Smooth muscle cell (in vitro differentiated cells): ENCODE data around the gene PRTFDC1. TPM values are rescaled to one million over a fixed set of nuclear protein-coding genes. Genes with fewer than 3 reads are reported as not detected.

Source experiments
- DNase-seq: peaks from one replicate; lab custom pipeline; 2025; ENCODE audit not compliant: unreplicated experiment; lab: John Stamatoyannopoulos, UW
- H2AFZ ChIP-seq: fragments of 200-600 bp; sonication (generic); 2 replicates; pipeline ENCODE4 v1.6.0; 2016; ENCODE audit warnings: antibody characterized with exemption, low read depth, mild to moderate bottlenecking
- H3F3A ChIP-seq: fragments of 200-600 bp; sonication (generic); 2 replicates; pipeline ENCODE4 v1.6.0; 2017; ENCODE audit warnings: antibody characterized with exemption, low read depth
- H3K27ac ChIP-seq: fragments of 200-600 bp; sonication (generic); 2 replicates; pipeline ENCODE4 v1.5.1; 2016; ENCODE audit warnings: low read depth, mild to moderate bottlenecking
- H3K27me3 ChIP-seq: fragments of 200-600 bp; sonication (generic); 2 replicates; pipeline ENCODE4 v1.6.1; 2016; ENCODE audit warnings: low read depth, mild to moderate bottlenecking
- H3K36me3 ChIP-seq: fragments of 200-600 bp; sonication (generic); 2 replicates; pipeline ENCODE4 v1.5.1; 2016; ENCODE audit warnings: low read depth
- H3K4me1 ChIP-seq: fragments of 200-600 bp; sonication (generic); 2 replicates; pipeline ENCODE4 v1.5.1; 2016; ENCODE audit warnings: low read depth
- H3K4me2 ChIP-seq: fragments of 200-600 bp; sonication (generic); 2 replicates; pipeline ENCODE4 v1.6.0; 2016; ENCODE audit warnings: mild to moderate bottlenecking
- H3K4me3 ChIP-seq: fragments of 200-600 bp; sonication (generic); 2 replicates; pipeline ENCODE4 v1.5.1; 2016; ENCODE audit warnings: mild to moderate bottlenecking
- H3K79me2 ChIP-seq: fragments of 200-600 bp; sonication (generic); 2 replicates; pipeline ENCODE4 v1.6.0; 2016; ENCODE audit warnings: low read depth, mild to moderate bottlenecking
- H3K9ac ChIP-seq: fragments of 200-600 bp; sonication (generic); 2 replicates; pipeline ENCODE4 v1.6.0; 2016; ENCODE audit warnings: low read depth
- H3K9me3 ChIP-seq: fragments of 200-600 bp; sonication (generic); replicated peaks from 2 replicates; pipeline ENCODE4 v1.5.1; 2016; ENCODE audit warnings: low read depth
- H4K20me1 ChIP-seq: fragments of 200-600 bp; sonication (generic); 2 replicates; pipeline ENCODE4 v1.6.0; 2016; ENCODE audit warnings: low read depth
- whole genome bisulfite sequencing: methylation state at CpG from one replicate; pipeline ENCODE4 v1.1.7; 2016; ENCODE audit warnings: low lambda C conversion rate; 5-methylcytosine and 5-hydroxymethylcytosine counted together
- polyA plus RNA-seq: library from polyadenylated mRNA; unstranded; fragments of >200 nt; fragmentation: Nextera tagmentation; extraction: Ambion mirVana; gene quantifications from 2 replicates; pipeline ENCODE4 v1.2.1, GENCODE V29; 2016
- total RNA-seq: library from RNA; depleted of rRNA; stranded (reverse); fragments of >200 nt; gene quantifications from 2 replicates; pipeline ENCODE4 v1.2.3, GENCODE V29; 2014
- TF ChIP-seq, protein P1 (sequence below): fragments of 200-600 bp; sonication (generic); IDR thresholded peaks from 2 replicates; pipeline ENCODE4 v1.5.1; 2017; ENCODE audit warnings: borderline replicate concordance, mild to moderate bottlenecking, antibody characterized with exemption; ENCODE audit not compliant: insufficient read depth, poor library complexity, severe bottlenecking

Gene PRTFDC1
- total and polyA plus RNA-seq, 2 experiments from 2014 or later: 10.2 to 11.9 TPM

DNA sequence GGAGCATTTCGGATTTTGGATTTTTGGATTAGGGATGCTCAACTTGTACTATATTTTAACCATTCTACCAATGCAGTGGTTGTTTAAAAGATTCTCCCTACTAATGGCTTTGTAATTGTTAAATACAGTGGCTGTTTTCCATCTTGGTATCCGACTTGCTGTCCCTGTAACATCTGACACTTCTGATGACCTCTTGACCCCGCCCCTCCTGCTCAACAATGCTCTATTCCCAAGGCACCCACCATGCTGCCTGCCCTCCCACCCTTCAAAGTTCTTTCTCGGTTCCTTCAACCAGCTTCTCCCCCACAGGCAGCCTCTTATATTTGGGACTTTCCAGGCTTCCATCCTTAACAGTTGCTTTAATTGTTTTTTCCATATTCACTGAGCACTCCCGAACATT is 2.0 kb downstream of the PRTFDC1 start:
- Histone ChIP-seq H3K4me1 (peaks cover 14% of the 10 kb centered on the region), H3K36me3 (no peaks in the 10 kb centered on the region), H2AFZ (no peak overlapping the region), H3K9me3 (no peaks in the 10 kb centered on the region), H3K27me3 (no peaks in the 10 kb centered on the region), H3K4me2 (no peak overlapping the region), H3K4me3 (no peak overlapping the region), H3K27ac (no peak overlapping the region), H3K9ac (no peak overlapping the region), H3K79me2 (no peaks in the 10 kb centered on the region), H4K20me1 (no peaks in the 10 kb centered on the region), H3F3A (peaks cover 6% of the 10 kb centered on the region)
- 85% methylated on average over 5 of the region's 5 CpGs for WGBS
- TF ChIP-seq, protein P1, sequence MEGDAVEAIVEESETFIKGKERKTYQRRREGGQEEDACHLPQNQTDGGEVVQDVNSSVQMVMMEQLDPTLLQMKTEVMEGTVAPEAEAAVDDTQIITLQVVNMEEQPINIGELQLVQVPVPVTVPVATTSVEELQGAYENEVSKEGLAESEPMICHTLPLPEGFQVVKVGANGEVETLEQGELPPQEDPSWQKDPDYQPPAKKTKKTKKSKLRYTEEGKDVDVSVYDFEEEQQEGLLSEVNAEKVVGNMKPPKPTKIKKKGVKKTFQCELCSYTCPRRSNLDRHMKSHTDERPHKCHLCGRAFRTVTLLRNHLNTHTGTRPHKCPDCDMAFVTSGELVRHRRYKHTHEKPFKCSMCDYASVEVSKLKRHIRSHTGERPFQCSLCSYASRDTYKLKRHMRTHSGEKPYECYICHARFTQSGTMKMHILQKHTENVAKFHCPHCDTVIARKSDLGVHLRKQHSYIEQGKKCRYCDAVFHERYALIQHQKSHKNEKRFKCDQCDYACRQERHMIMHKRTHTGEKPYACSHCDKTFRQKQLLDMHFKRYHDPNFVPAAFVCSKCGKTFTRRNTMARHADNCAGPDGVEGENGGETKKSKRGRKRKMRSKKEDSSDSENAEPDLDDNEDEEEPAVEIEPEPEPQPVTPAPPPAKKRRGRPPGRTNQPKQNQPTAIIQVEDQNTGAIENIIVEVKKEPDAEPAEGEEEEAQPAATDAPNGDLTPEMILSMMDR: no peak
- no peak for DNase-seq

DNA sequence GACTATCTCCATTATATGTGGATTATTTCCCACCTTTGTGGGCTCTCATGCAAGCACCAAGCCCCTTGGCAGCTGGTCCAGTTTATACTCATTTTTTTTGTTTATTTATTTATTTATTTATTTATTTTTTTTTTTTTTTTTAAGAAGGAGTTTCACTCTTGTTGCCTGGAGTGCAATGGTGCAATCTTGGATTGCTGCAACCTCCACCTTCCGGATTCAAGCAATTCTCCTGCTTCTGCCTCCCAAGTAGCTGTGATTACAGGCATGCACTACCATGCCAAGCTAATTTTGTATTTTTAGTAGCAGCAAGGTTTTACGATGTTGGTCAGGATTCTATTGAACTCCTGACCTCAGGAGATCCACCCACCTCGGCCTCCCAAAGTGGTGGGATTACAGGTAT is 2.8 kb downstream of the PRTFDC1 start:
- no peak overlapping the region for H2AFZ ChIP-seq
- H3K27ac ChIP-seq: no peak overlapping the region
- TF ChIP-seq, protein P1: no peak
- no peak overlapping the region for H3K4me3 ChIP-seq
- no peak overlapping the region for H3K9ac ChIP-seq
- no peaks in the 10 kb centered on the region for H3K9me3 ChIP-seq
- peaks cover 11% of the 10 kb centered on the region for H3F3A ChIP-seq
- H3K27me3 ChIP-seq: no peaks in the 10 kb centered on the region
- no peaks in the 10 kb centered on the region for H3K79me2 ChIP-seq
- no peaks in the 10 kb centered on the region for H4K20me1 ChIP-seq
- 92% methylated on average over 3 of the region's 3 CpGs for WGBS
- DNase-seq: no peak
- H3K4me2 ChIP-seq: no peak overlapping the region
- peaks cover 14% of the 10 kb centered on the region for H3K4me1 ChIP-seq
- no peaks in the 10 kb centered on the region for H3K36me3 ChIP-seq

DNA sequence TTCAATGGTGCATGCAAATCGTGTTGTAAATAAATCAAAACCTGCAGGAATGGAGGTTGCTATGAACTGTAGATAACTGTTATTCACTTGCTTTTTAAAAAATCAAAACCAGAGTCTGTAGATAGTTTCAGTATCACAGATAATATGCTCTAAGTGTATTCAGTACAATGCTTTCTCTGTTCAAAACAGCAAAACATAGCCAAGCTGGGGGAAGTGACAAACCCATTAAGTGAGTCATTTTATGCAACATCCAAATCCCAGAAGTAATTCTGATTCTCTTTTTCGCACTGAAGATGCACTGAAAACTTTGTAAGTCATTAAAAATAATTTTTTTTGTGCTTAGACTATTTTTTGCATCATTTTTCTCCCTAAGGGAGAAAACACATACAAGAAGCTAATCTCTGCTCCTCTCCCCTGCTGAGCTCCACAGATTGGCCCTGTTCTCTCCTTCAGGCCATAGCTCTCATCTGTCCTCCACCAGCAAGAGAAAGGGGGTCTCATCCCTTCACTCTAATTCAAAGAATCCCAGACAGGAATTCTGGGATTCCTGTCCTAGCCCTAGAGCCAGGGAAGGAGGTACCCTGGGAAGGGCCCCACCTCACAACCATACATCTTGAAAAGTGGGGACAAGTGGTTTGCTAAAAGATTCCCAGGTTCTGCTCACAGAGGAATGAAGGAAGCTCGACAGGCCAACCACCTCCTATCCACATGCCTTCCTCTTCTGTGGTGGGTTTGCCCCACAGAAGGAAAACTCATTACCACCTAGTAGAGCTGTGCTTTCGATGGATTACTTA is 4.9 kb downstream of the PRTFDC1 start:
- 69% methylated on average over 4 of the region's 4 CpGs for WGBS
- no peaks in the 10 kb centered on the region for H3K36me3 ChIP-seq
- DNase-seq: no peak
- peaks cover 11% of the 10 kb centered on the region for H3F3A ChIP-seq
- TF ChIP-seq, protein P1: no peak
- H3K27ac ChIP-seq: peak overlapping the region; percentile 14
- no peak overlapping the region for H3K9ac ChIP-seq
- no peak overlapping the region for H3K4me2 ChIP-seq
- no peaks in the 10 kb centered on the region for H4K20me1 ChIP-seq
- H3K9me3 ChIP-seq: no peaks in the 10 kb centered on the region
- H3K79me2 ChIP-seq: no peaks in the 10 kb centered on the region
- no peak overlapping the region for H2AFZ ChIP-seq
- H3K27me3 ChIP-seq: no peaks in the 10 kb centered on the region
- H3K4me3 ChIP-seq: no peak overlapping the region
- H3K4me1 ChIP-seq: peaks cover 6% of the 10 kb centered on the region
